ENCODE measurements around the gene CYREN.
"Not testable (repeated sequence)": the region's sequence is repeated elsewhere in the genome, so short reads cannot be mapped to it uniquely, and the experiment has no call there.

Gene CYREN

DNA sequence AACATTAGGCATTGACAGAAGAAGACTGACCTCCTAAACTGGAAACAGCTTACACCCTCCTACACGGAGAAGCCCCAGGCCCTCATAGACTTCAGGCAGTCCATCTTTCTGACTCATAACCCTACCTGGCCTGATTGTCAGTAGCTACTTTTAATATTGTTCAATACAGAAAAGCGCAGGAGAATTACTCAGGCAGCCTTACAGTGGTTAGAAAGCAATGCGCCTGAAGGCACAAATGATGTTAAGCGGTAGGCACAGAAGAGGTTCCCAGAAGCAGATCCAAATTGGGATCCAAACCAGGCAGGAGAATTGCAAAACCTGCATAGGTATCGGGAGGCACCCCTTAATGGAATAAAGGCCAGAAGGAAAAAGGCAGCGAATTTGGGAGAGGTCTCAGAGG is 5.4 kb upstream of the CYREN start:
- DNase-seq = no peak

DNA sequence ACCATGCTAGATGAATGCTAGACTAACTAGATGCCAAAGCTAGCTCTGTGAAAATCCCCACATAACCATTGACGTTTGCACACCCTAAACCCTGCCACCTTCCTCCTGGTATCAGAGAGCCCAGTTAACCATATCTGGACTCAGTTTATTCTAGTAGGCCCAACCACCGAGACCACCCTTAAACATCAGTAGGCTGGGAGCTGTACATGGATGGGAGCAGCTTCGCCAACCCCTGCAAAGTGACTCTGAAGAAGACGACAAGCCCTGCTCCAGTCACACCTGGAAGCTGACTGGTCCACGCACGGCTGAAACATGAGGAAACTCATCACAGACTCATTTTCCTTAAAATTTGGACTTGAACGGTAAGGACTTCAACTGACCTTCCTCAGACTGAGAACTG is 4.4 kb upstream of the CYREN start:
- DNase-seq = no peak

DNA sequence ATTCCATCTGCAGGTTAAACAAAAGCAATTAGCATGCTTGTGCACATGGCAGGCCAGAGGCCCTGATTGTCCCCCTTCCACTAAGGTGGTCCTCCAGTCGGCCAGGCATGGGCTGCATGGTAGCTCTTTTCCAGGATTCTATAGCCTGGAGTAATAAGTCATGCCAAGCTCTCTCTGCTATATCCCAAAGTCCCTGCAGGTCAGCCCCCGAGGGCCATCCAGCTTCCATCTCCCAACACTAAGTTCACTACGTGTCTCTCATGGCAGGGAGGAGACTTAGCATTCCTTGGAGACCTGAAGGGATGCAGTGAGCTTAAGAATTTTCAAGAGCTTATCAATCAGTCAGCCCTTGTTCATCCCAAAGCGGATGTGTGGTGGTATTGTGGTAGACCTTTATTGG is 3.4 kb upstream of the CYREN start:
- DNase-seq = not testable (repeated sequence)

DNA sequence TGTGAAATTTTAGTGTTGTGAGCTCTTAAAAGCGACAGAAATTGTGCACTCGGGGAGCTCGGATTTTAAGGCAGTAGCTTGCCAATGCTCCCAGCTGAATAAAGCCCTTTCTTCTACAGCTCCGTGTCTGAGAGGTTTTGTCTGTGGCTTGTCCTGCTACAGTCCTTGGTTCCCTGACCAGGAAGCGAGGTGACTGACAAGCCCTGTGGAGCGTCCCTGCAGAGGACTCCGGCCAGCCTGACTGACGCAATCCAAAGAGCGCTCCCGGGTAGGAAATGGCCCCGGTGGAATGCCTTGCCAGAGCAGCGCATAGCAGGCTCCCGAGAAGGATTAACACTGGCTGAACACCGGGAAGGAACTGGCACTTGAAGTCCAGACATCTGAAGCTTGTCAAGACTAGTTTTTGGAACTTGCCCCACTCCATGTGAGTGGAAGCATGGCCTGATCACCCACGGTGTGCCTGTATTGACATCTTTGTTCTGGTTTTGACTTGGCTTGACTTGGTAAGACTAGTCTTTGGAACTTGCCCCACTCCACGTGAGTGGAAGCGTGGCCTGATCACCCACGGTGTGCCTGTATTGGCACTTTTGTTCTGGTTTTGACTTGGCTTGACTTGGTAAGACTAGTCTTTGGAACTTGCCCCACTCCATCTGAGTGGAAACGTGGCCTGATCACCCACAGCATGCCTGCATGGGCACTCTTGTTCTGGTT is 1.2 kb upstream of the CYREN start:
- not testable (repeated sequence) for DNase-seq

DNA sequence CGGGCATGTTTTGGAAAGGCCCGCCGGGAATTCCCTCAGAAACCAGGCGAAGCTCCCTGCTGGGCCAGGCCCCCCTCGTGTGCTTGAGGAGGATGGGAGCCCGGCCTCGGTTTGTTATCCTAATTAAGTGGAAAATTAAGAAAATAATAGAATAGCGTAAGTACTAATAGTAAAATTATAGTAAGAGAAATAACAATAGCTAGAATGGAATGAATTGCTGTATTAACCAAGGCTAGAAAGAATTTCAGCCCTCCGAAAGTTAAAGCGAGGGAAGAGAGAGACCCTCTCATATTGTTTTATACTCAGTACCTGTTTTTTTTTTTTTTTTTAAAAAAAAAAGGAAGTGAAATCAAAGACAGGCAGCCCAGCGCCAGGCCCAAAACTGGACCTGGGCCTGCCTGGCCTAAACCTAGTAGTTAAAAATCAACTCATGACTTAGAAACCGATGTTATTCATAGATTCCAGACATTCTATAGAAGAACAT is 533 bp upstream of the CYREN start:
- DNase-seq = not testable (repeated sequence)

DNA sequence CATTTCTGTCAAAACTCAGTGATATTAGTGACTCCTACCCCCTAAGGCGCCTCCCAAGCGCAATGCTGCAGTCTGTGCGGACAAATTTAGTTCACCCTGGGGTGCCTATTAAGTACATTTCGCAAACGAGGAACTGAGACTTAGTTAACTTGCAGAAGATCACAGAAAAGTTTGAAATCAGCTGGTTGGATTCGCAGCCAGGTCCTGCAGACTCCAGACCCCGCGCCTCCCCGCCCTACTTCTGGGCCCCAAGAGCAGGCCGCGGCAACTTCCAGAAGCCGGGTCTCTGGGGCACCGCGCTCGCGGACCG is 588 bp downstream of the CYREN start:
- no peak for DNase-seq

DNA sequence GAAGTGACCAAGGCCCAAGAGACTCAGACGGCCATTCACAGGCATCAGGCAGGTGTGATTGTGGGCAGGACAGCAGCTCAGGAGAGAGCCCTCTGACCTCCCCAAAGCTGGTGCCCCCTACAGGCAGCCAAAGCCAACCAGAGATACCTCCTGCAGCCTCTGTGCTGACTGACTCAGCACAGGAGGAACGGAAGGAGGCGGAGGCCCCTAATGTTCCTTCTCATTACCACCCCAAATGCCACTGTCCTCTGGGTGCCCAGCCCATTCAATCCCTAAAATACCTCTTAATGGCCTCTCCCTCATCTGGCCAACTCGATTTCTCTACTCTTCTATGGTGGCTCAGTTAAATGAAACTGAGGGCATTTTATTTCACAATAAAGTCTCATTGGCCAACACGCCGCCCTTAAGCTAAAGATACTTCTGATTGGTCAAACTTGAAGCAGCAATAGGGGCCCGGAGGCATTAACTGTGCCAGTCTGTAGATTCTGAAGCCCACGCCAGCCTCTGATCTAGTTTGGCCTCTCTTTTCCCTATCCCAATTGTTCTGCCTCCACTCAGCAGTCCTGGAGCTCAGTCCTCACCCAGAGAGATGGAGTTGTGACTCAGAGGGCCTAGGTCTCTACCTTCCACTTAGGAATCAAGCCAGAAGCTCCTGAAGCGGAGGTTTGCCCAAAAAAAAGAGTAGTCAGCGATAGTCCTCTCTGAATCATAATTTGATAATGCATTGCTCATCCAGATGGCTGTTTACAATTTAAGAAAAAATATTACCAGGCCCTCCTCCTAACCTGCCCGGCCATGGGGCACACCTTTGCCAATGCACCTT is 1.2 kb downstream of the CYREN start:
- peak; percentile 73 for DNase-seq

DNA sequence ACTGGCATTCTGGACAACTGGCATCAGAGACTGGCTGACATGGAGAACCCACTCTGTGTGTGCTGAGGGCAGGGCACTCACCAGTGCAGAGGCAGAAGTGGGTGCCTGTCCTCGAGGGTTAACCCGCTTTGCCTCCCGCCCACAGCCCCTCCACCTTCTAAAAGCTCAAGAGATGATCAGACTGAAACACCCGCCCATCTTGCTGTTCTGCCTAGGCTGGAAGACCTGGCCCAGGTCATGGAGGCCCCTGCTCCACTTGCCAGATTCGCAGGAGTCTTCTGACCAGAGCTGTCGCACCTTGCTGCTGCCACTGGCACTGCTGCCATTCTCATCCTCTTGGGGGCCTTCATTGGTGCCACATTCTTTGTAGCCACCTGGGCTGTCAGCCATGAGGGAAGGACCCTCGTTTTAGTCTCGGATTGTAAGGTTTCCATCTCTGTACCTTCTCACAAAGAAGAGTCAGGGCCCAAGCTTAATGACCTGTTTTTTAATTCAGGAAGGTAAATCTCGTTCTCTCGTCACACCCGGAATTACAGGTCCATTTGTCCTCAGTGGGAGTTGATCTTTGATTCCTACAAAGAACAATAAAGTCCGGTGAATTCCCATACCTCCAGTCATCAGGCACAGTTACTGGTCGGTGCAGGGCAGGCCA is 1.9 kb downstream of the CYREN start:
- DNase-seq = no peak

DNA sequence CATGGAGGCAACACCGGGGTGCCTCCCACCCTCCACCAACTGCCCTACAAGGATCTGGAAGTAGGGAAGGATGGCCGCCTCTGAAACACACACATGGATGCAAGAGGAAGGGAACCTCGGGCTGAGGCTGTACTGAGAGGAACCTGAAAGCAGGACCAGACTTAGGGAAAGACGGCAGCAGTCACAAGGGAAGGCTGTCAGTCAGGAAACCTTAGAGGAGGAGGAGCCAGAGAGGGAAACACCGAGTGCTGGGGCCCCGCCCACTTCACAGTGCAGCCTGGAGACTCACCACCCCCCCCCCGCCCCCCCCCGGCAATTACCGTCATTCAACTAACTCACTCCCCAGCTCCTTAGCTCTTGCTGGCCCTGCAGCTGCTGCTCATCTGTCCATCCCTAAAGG is 2.5 kb downstream of the CYREN start:
- peak; percentile 53 for DNase-seq

DNA sequence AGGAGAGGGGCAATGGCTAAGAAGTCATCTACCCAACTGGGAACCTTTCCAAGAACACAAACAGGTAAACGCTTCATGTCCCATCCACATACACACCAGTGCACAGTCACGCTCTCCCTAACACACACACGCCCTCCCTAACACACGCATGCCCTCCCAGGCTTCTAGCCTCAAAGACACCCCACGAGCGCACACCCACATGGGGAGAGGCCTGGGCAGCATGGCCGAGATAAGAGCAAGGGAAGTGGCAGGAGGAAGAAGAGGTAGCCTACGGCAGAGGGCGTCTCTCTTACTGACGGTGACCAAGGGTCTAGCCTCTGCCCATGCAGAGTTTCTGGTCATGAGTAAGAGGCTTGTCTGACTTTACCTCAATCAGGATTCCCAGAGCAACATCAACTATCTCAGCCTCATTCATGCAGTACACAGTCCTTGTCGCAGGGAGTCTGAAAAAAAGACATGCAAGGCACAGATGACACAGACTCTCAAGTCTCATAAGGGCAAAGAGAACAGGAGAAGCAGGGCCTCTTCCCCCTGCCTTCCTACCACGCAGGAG is 3.1 kb downstream of the CYREN start:
- no peak for DNase-seq

DNA sequence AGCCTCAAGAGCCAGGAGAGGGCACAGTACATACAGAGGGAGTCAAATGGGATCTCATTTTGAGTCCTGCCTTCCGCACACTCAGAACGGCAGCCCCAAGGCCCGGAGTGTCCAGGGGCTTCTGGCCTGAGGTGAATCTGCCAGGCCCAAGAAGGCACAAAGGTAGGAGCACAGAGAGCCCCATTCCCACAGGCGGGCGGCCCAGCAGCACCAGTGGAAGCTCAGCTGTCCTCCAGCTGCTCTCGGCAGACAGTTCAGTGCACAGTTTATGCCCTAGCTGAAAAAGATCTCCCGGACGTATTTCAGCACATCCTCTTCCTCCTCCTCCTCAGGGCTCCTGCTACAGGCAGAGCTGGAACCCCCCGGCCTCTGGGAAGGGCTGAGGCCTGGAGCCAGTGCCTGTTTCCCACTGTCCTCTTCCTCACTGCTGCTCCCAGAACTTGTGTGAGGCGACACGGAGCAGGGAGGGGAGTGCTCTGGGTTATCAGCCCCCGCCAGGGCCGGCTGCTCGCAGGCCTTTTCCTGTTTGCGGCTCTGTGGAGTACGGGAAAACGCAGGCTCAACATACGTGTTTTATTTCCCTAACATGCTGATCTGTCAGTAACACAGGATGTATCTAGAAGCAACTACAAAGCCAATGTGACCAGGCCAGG is 4.0 kb downstream of the CYREN start:
- DNase-seq = no peak

DNA sequence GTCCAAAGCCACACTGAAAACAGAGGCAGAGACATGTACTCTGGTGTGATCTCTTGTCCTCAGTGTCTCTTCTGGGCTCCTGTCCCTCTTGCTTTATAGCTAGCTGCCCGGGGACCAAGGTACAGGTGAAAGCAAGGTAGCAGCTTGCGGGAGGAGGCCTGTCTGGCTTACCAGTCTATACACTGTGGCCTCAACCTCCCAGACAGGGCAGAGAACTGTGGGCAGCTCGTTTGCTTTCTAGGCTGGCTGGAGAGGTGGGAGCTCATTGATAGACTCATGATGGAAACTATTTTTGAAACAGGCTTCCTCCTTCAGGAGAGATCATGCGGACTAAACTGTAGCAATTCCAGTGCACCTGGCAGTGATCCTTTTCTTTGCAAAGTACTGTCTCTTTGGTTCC is 4.6 kb downstream of the CYREN start:
- no peak for DNase-seq

DNA sequence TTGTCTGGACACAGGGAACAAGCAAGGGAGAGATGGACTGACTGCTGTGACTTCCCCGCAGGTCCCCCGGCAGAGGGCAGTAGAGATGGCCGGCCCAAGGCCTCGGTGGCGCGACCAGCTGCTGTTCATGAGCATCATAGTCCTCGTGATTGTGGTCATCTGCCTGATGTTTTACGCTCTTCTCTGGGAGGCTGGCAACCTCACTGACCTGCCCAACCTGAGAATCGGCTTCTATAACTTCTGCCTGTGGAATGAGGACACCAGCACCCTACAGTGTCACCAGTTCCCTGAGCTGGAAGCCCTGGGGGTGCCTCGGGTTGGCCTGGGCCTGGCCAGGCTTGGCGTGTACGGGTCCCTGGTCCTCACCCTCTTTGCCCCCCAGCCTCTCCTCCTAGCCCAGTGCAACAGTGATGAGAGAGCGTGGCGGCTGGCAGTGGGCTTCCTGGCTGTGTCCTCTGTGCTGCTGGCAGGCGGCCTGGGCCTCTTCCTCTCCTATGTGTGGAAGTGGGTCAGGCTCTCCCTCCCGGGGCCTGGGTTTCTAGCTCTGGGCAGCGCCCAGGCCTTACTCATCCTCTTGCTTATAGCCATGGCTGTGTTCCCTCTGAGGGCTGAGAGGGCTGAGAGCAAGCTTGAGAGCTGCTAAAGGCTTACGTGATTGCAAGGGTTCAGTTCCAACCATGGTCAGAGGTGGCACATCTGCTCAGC is 6.0 kb downstream of the CYREN start:
- no peak for DNase-seq

DNA sequence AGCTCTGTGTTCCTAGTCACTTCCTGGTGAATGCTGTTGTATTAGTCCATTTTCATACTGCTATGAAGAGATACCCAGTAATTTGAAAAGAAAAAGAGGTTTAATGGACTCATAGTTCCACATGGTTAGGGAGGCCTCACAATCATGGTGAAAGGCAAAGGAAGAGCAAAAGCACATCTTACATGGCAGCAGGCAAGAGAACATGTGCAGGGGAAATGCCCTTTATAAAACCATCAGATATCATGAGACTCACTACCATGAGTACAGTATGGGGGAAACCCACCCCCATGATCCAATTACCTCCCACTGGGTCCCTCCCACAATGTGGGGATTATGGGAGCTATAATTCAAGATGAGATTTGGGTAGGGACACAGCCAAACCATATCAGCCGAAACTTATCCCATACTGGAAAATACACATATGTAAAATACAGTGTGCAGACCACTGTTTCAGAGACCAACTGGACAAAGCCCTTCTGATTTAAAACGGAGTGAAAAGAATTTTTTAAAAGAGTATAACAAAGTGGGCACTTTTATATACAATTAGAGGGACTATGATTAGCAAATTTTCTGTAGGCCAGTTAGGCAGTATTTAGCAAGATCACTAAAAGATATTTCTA is 8.0 kb downstream of the CYREN start:
- DNase-seq = no peak

DNA sequence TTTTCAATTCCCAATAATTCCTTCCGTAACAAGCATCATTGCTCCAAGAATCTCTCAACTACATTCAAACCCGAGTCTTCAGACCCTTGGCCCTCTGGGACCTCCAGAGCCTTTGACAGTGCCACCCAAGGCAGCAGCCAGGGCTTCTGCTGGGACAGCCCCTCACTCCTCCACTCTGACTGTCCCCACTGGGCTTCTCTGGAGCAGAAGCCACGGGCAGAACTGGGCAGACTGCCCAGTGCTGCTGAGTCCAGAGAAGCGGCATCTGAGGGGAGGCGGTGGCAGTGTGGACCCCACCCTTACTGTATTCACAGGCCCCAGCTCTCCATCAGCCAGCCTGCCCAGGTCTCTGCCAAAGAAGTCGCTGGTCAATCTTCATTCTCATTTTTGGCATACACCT is 8.8 kb downstream of the CYREN start:
- no peak for DNase-seq

DNA sequence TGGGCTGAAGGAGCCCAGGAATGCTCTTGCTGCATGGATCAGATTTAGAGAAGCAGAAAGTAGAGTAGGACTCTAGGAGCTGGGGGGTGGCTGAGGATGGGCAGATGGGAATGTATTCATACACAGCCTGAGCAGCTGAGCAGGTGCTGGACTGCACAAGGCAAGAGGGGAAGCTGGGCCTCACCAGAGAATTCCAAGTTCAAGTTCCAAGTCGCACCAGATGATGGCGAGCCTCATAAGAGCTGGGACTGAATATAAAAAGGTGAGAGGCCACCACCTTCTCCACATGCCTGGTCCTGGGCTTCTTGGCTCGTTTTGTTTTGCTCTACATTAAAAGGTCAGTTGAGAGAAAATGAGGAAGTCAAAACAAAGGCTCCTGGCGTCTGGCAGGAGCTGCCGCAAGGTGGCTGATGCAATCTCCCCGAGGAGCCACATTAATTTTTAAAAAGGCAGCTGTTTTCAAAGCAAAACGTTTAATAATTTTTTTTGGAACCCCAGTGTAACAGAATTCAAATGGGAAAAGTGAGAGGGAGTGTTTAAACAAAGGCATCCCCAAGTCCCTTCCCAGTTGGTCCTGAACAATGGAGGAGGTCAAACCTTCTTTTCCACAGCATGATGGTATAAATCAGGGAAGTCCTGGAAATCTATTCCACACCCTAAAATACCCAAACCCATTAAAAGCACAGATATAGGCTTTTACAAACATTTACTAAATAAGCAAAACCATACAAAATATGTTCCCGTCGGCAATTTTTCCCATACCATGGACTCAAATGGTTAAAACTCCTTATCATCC is 9.5 kb downstream of the CYREN start:
- DNase-seq = no peak

DNA sequence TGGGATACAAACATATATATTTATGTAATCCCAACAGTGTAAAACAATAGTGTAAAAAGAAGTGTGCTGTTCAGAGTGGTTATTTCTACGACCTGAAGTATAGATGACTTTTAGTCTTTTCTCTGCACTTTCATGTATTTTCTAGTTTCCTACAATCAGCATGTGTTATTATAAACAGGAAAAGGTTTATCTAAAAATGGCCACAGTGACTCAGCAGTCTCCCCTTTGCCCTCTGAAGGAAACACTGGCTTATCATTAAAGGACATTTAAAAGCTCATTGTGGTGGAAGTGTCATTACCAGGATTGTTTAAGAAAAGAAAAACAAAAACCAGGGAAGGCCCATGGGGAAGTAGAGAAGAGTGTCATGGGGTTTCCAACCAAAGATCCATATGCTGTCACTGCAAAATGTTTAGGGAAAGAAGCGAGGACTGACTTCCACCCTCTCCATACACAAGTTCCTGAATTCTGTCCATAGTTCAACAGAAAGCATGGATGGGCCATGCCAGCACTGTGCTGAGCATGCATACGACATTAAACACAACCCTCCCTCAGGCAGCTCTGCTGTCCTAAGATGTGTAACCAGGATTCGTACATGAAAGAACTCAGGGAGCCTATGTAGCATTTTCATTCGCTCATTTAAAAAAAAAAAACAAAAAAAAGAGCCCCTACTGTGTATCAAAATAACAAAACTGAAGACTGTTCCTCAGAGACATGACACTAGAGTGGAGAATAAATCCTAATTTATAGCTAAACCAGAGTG is 10.2 kb downstream of the CYREN start:
- DNase-seq = no peak

DNA sequence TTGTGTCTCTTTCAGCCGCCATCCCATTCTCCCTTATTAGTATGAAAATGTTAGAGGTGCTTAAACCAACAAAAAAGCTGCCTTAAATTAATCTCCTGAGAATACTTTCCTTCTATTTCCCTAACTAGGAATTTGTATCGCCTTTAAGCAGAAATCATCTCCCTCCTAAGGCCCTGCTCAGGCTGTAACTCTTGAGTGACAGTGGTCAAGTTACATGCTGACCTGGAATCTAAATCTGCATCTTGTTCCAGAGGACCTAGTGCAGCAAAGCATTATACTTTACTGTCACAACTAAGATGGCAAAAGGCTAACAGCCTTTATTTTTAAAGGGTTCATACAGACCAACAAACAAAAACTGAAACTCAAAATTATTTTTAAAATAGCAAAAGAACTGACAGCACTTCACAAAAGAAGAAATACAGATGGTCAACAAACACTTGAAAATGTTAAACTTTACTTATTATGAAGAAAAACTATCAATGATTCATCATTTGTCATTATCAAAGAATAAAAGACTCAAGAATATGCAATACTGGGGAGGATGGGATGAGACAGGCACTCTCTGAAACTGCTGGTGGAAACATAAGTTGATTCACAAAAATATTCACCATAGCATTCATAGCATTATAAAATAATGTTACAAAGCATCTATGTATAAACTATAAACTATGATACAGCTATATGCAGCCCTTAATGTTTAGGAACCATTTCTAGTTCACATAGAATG is 11.0 kb downstream of the CYREN start:
- DNase-seq = no peak

DNA sequence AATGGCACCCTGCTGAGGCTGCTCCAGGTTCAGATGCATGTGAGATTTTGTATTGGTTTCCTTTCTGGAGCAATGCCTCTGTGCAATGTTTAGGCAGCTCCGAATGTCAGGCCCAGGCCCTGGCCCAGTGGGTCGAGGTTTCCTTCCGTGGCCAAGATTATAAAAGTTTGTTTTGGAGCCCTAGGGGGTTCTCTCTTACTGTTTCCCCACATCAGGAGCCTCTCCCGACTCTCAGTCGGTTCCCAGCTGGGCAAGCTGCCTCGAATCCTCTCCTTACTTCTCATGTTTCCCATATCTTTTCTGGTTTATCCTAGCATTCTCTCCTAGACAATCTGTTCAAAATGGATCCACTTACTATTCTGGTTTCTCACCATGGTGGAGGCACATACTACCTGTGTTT is 11.6 kb downstream of the CYREN start:
- no peak for DNase-seq

All from CD4-positive, alpha-beta T cell treated with Interleukin-12 subunit alpha and Interleukin-12 subunit beta, for 1 hour (primary cell).